HFFc6 (cell line): ENCODE measurements around the gene MDFIC. TPM values are rescaled to one million over a fixed set of nuclear protein-coding genes. Genes with fewer than 3 reads are reported as not detected.
A peak's percentile ranks its signal among the peaks of the same experiment; 100 is the strongest.

Experiments used
- DNase-seq: peaks from one replicate; pipeline ENCODE4 v3.0.0-alpha.2; 2018
- H3K27ac Mint-ChIP-seq: 2 replicates; pipeline ENCODE4 v1.8.0; 2020; ENCODE audit warnings: mild to moderate bottlenecking, mixed read lengths
- H3K27me3 Mint-ChIP-seq: 2 replicates; pipeline ENCODE4 v1.8.0; 2021; ENCODE audit warnings: mild to moderate bottlenecking, moderate library complexity, mixed read lengths; ENCODE audit not compliant: insufficient read depth
- H3K36me3 Mint-ChIP-seq: 2 replicates; pipeline ENCODE4 v1.8.0; 2021; ENCODE audit warnings: low read depth, mixed read lengths
- H3K4me1 Mint-ChIP-seq: 2 replicates; pipeline ENCODE4 v1.8.0; 2020; ENCODE audit warnings: low read depth, mixed read lengths
- H3K4me3 Mint-ChIP-seq: 2 replicates; pipeline ENCODE4 v1.8.0; 2020; ENCODE audit warnings: mild to moderate bottlenecking, moderate library complexity, mixed read lengths
- H3K9me3 Mint-ChIP-seq: 2 replicates; pipeline ENCODE4 v1.8.0; 2020; ENCODE audit warnings: mild to moderate bottlenecking, mixed read lengths
- CTCF ChIP-seq: fragments of 200-600 bp; sonication (generic); IDR thresholded peaks from 2 replicates; pipeline ENCODE4 v1.5.0; 2021; ENCODE audit warnings: antibody characterized with exemption, mild to moderate bottlenecking
- total RNA-seq, 6 experiments: library from RNA; stranded (reverse); fragmentation: NEBNext Ultra II Directional; extraction: Animal tissue kit (Norgen Biotek cat#: 25700); gene quantifications; 2 replicates in 1 of 6; 3 replicates in 5 of 6; pipeline ENCODE4 v1.2.3, GENCODE V29; 2021

MDFIC gene
- total RNA-seq, 6 experiments from 2014 or later: 33.3 to 57.9 (median 45.5) TPM

GRCh38 chr7:114931656-114932011 is 9.7 kb downstream of the MDFIC start:
- no peak for TF ChIP-seq CTCF
- DNase-seq: no peak
- no peaks in the 10 kb centered on the region for H3K9me3 Mint-ChIP-seq
- peaks cover 2% of the 10 kb centered on the region; the same call in 1 of the 2 replicates for H3K27me3 Mint-ChIP-seq
- H3K4me1 Mint-ChIP-seq: peaks cover 4% of the 10 kb centered on the region; the same call in 1 of the 2 replicates
- H3K4me3 Mint-ChIP-seq: no peak overlapping the region
- H3K27ac Mint-ChIP-seq: 0 out of 2 replicates have a peak overlapping the region, but pooled peaks have one; percentile 32
- H3K36me3 Mint-ChIP-seq: peaks cover 13% of the 10 kb centered on the region

GRCh38 chr7:114932991-114933390 is 11.1 kb downstream of the MDFIC start:
- no peaks in the 10 kb centered on the region; the same call in 1 of the 2 replicates for H3K4me1 Mint-ChIP-seq
- peaks cover 2% of the 10 kb centered on the region; the same call in 1 of the 2 replicates for H3K27me3 Mint-ChIP-seq
- TF ChIP-seq CTCF: no peak
- H3K27ac Mint-ChIP-seq: peak overlapping the region; percentile 2; the same call in 1 of the 2 replicates
- H3K36me3 Mint-ChIP-seq: peaks cover 13% of the 10 kb centered on the region
- H3K4me3 Mint-ChIP-seq: no peak overlapping the region
- DNase-seq: no peak
- no peaks in the 10 kb centered on the region for H3K9me3 Mint-ChIP-seq

- Mint-ChIP-seq H3K4me1 (peaks cover 4% of the 10 kb centered on the region), H3K4me3 (no peak overlapping the region), H3K36me3 (peaks cover 13% of the 10 kb centered on the region), H3K27ac (no peak overlapping the region), H3K9me3 (no peaks in the 10 kb centered on the region), H3K27me3 (peaks cover 2% of the 10 kb centered on the region; the same call in 1 of the 2 replicates)
- TF ChIP-seq CTCF: no peak
- DNase-seq: no peak
These were observed 11.8 kb downstream of the MDFIC start for GRCh38 chr7:114933658-114934057.

- Mint-ChIP-seq H3K4me3 (no peak overlapping the region), H3K27ac (no peak overlapping the region), H3K27me3 (peaks cover 2% of the 10 kb centered on the region; the same call in 1 of the 2 replicates), H3K9me3 (no peaks in the 10 kb centered on the region), H3K36me3 (peaks cover 13% of the 10 kb centered on the region), H3K4me1 (peaks cover 8% of the 10 kb centered on the region)
- no peak for TF ChIP-seq CTCF
- no peak for DNase-seq
These were observed 12.2 kb downstream of the MDFIC start for GRCh38 chr7:114934086-114934485.

- H3K27ac Mint-ChIP-seq: 0 out of 2 replicates have a peak overlapping the region, but pooled peaks have one; percentile 15
- H3K27me3 Mint-ChIP-seq: peaks cover 2% of the 10 kb centered on the region; the same call in 1 of the 2 replicates
- H3K4me1 Mint-ChIP-seq: peaks cover 14% of the 10 kb centered on the region
- H3K9me3 Mint-ChIP-seq: no peaks in the 10 kb centered on the region
- no peak overlapping the region for H3K4me3 Mint-ChIP-seq
- TF ChIP-seq CTCF: no peak
- H3K36me3 Mint-ChIP-seq: peaks cover 13% of the 10 kb centered on the region
- DNase-seq: no peak
These were observed 12.8 kb downstream of the MDFIC start for GRCh38 chr7:114934713-114935112.

GRCh38 chr7:114936471-114936870 is 14.6 kb downstream of the MDFIC start:
- Mint-ChIP-seq H3K27ac (no peak overlapping the region), H3K4me3 (no peak overlapping the region), H3K4me1 (peaks cover 24% of the 10 kb centered on the region), H3K27me3 (no peaks in the 10 kb centered on the region), H3K9me3 (no peaks in the 10 kb centered on the region), H3K36me3 (peaks cover 21% of the 10 kb centered on the region)
- no peak for DNase-seq
- TF ChIP-seq CTCF: no peak
